Stimulated activated CD8-positive, alpha-beta memory T cell treated with anti-CD3 and anti-CD28 coated beads, Interleukin-2, amount 100 ng/mL, for 48 hours (primary cell): Measurements from ENCODE around the gene BRI3BP.
"Not testable (repeated sequence)": the region's sequence is repeated elsewhere in the genome, so short reads cannot be mapped to it uniquely, and the experiment has no call there.

Experiments used
- DNase-seq, 2 donors: peaks; one replicate each; pipeline ENCODE4 v3.0.0-alpha.2; 2020; ENCODE audit warnings: low read depth in 2 of 2

BRI3BP gene

DNA sequence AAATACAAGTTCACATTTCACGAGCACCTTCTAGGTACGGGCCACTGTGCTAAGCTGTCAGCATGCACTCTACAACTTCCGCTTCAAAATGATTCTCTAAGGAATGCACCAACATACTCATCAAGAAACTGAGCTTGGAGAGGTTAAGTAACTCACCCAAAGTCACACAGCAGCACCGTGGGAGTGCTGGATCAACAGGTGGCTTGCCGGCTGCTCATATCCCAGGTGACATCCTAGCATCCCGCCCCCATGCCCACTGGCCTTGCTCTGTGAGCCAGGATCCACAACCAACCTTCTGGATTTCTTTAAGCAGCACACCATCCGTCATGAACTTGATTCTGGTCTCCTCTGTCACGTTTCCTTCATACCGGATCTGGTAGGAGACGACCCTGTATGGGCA is 21.2 kb upstream of the BRI3BP start:
- no peak for DNase-seq

DNA sequence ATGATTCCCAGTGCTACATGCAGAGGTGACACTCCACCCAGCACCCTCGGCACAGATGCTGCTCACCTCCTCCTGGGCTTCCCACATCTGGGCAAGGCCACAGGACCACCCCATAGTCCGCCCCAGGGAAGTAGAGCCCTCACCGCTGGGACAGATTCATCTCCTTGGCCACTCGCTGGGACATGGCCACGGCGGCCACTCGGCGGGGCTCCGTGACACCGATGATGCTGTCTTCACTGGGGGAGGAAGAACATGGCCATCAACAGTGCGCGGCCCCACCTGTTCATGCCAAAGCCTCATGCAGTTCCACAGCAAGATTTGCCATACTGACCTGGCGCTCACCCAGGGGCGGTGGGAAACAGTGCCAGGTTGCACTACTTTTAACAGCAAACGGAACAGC is 18.2 kb upstream of the BRI3BP start:
- DNase-seq = no peak

DNA sequence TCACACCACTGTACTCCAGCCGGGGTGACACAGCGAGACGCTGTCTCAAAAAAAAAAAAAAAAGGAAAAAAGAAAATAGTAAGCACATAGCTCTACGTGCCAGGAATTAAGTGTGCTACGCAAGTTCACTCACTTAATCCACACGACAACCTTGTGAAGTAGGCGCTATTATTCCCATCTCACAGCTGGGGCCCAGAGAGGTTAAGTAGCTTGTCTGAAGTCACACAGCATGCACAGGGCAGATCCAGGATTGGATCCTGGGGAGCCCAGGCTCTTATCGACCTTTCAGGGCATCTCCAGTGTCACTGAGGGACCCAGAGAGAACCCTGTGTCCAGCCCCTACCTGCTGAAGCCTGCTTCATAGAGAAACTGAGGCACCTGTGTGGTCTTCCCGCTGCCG is 16.4 kb upstream of the BRI3BP start:
- no peak for DNase-seq

DNA sequence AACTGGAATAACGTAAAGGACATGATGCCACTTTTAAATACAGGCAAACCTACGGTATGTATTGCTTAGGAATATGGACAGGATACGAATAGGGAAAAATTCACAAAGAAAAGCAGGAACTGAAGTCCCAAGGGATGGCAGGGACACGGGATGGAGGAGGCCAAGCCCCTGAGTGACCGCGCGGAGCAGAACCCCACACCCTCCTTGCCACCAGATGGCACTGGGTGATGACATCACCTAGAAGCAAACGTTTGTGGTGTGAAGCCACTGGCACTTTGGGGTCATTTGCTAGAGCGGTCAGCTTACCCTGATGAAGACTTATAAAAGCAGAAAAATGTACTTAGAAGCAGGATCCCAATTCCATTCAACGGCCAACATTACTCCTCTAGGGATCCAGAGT is 13.9 kb upstream of the BRI3BP start:
- DNase-seq = no peak

DNA sequence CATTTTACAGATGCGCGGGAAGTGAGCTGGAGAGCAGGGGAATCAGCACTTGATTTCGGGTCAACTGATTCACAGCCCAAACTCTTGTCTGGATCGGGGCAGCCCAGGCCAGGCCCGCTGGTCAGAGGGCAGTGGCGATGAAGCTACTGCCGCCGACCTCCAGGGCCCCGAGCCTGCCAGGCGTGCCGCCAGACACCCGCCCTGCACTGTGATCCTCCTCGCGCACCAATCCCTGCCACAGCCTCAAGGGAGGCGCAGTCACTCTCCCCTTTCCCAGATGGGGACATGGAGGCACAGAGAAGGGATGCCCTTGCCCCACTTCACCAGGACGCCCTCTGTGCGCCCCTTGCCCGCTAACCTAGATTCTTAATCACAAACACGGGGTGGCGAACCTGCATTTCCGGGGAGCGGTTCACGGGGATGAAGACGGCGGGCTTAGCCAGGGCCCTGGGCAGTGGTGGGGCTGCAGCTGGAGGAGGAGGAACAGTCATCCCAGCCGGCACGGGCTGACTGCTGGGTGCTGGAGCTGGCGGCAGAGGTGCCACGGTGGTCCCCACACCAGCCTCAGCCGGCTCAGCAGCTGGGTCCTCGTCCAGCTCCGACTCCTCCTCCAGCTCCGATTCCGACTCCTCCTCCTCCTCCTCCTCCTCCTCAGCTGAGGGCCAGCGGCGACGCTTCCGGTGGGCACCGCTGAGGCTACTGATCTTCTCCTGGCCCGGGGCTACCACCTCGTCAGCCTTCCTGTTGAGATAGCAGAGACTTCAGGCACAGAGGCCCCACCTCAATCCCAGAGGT is 13.2 kb upstream of the BRI3BP start:
- no peak for DNase-seq

DNA sequence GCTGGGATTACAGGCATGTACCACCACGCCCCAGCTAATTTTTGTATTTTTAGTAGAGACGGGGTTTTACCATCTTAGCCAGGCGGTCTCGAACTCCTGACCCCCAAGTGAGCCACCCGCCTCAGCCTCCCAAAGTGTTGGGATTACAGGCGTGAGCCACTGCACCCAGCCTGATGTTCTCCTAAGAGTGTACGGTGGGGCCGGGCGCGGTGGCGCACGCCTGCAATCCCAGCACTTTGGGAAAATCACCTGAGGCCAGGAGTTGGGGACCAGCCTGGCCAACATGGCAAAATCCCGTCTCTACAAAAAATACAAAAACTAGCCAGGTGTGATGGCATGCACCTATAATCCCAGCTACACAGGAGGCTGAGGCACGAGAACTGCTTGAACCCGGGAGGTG is 6.6 kb upstream of the BRI3BP start:
- DNase-seq = not testable (repeated sequence)

DNA sequence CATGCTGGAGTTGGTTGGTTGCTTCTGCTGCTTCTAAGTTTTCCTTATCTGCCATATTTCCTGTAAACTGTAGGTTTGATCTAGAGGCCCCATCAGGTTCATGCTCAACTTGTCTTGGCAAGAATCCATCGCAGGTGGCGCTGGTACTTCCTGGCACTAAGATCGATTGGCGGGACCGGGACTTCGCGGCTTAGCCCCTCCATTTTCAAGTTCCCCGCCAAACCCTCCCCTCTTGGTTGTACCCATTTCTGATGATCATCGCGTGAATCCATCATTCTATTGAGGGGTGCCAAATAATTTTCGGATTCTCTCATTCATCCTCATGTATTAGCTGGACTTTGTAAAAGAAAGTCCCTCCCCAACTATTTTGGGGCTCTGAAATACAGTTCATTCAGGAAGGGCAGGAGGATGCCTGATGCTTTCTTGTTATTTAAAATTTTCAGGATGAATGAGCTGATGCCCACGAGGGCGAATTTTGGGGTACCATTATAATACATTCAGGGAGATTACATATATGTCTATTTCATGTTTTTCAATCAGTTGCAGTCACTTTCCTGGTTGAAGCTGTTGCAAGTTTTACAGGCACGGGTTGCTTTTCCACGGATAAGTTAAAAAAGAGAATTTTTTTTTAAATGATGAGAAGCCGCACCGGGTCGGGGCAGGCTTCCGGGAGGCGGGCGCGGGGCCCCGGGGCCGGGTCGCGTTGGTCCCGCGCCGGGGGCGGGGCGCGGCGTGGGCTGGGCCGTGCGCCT is 395 bp upstream of the BRI3BP start:
- DNase-seq = peak; percentile 64 to 74

DNA sequence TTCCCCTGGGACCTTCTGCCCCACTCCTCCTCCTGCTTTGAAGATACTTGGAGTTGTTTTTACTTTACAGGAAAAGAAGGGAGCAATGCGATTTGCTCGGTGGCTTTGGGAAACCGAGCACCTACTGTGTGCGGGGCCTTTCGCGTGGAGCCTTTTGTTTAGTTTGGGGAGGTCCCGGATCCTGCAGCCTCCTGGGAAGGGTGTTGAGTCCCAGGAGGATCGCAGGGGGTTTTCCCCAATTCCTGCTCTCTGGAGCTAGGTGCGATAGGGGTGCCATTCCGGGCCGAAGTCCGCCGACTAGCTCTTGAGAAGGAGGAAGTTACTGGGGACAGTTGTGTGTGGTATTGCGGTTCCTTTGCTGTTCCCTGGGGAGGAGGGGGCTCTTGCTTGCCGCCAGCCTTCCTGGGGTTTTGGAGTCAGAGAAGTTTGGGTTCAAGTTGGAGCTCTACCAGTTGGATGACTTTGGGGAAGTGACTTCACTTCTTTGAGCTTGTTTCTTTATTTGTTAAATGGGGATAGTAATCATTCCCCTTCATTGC is 1.1 kb downstream of the BRI3BP start:
- DNase-seq = no peak

DNA sequence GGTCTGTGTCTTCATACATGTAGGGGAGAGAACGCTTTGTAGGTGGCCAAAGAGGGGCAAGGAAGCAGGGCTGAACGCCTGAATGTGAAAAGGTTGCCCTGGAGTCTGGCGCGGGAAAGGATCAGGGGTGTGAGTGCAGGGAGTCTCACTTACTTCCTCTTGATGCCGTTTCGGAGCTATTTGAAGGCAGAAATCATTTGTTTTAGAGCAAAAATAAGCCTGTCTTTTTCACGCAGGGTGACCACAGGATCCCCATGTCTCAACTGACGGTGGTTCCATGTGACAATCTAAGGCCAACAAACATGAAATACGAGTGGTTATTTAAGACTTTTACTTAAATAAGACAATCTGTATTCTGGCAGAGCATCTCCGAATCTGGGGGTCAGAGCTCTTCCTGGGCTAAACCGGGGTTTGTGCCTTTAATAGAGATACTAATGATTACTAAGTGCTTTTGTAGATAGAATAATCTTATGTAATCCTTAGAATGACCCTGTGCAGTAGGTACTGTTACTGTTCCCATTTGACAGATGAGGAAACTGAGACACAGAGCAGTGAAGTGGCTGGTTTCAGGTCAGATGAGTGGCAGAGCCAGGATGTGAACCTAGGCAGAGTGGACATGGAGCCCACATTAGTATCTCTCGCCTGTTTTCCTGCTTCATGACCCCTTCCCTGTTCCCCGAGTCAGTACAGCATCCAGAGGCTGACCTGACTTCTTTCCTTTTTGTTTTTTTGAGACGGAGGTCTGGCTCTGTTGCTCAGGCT is 1.9 kb downstream of the BRI3BP start:
- no peak for DNase-seq

DNA sequence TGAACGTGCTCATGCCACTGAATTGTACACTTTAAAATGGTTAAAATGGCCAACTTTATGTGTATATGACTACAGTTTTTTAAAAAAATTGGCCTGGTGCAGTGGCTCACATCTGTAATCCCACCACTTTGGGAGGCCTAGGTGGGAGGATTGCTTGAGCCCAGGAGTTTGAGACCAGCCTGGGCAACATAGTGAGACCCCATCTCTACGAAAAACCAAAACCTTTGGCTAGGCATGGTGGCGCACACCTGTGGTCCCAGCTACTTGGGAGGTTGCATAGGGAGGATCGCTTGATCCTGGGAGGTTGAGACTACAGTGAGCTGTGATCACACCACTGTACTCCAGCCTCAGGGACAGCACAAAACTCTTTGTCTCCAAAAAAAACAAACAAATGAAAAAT is 5.3 kb downstream of the BRI3BP start:
- no peak for DNase-seq

DNA sequence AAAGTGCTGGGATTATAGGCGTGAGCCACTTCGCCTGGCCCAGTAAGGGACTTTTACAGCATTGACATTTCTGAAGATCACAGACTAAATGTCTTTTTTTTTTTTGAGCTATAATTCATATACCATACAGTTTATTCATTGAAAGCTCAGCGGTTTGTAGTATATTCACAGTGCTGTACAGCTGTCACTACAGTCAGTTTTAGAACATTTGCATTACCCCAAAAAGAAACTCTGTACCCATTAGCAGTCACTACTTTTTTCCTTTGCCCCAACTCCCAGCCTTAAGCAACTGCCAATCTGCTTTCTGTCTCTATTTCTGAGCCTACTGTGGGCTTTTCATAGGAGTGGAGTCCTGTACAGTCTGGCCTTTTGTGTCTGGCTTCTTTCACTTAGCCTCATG is 8.2 kb downstream of the BRI3BP start:
- DNase-seq = no peak

DNA sequence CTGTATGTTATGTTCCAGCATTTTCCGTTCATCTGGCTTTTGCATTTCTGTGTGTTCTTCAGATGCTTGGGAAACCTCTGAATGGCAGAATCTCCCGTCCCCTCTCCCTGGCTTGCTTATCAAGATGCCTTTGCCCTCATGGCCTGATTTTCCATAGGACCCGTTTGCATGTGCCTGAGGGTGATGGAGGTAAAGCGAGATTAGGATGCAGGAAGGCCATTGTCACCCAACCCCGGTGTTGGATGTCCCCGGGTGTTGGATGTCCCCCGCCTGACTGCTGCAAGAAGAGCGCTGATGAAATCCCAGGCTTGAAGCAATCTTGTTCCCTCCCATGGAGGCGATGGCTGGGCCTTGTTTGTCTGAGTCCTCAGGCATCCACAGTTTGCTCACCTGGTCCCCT is 9.6 kb downstream of the BRI3BP start:
- no peak for DNase-seq

DNA sequence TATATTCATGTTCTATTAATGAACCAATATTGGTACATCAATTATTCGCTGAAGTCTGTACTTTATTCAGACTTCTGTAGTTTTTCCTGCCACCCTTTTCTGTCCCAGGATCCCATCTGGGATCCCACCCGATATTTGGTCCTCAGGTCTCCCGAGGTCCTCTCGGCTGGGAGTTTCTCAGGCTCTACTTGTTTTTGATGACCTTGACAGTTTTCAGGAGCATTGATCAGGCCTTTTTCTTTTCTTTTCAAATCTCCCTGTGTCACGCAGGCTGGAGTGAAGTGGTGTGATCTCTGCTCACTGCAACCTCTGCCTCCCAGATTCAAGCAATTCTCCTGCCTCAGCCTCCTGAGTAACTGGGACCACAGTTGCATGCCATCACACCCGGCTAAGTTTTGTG is 11.2 kb downstream of the BRI3BP start:
- no peak for DNase-seq

DNA sequence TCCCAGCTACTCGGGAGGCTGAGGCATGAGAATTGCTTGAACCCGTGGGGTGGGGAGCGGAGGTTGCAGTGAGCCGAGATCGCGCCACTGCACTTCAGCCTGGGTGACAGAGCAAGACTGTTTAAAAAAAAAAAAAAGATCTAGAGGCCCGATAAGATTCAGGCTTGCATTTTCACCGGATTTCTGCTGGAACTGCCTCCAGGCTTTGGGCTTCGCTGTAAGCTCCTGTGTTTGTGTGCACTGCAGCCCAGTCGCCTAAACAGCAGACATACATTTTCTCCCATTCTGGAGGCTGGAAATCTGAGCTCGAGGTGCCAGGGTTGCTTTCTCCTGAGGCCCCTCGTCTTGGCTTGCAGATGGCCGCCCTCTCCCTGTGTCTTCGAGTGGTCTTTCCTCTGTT is 12.2 kb downstream of the BRI3BP start:
- DNase-seq = no peak

DNA sequence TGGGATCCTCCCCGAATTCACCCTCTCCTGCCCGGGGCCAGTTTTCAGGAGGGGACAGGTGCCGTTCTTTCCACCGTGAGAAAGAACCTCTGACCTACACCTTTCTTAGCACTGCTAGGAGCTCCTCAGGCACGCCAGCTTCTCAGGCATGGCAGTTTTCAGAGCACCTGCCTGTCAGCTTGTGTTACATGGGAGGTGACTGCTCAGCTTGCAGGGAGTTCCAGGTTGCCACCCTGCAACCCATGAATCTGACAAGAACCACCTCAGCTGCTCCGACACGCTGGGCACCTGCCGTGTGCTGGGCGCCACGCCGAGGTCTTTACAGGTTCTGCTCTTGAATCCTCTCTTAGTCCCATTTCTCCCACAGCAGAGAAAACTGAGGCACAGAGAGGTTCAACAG is 12.9 kb downstream of the BRI3BP start:
- DNase-seq = no peak

DNA sequence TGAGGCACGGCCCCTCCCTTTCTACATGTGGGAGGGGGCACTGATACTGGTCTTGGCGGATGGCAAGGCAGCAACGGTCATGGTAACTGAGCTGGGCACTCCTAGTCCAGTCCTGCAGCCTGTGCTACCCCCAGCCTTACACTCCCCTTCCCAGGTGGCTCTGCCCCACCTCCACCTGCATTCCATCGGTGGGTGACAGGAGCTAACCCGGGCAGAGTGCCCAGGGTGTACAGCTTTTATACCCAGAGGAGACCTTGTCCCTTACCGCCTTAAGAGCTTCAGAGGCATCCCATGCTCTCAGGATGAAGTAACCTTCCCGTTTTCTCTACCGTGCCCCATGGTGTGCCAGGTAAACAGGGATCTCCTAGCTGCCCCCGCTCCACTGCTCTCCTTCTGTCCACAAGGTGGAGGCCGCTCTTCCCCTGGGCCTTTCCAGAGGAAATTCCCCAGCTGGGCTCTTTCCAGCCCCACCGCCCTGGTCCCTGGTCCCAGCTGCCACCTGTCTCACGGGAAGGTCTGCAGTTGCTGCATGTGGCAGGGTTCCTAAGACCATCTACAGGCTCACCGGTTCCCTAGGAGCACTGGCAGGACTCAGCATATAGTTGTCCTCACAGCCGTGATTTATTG is 20.5 kb downstream of the BRI3BP start:
- no peak for DNase-seq

DNA sequence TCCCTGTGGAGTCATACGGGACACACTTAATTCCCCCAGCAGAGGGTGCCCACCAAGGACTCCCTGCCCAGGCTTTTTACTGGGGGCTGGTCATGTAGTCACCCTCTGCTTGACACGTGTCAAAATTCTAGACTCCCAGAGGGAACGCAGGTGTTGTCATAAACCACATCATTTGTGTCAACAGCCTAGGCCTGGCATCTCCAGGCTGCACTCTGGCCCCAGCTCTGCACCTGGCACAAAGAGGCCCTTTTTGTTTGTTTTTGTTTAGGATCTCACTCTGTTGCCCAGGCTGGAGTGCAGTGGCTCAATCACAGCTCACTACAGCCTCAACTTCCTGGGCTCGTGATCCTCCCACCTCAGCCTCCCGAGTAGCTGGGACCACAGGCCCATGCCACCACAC is 21.1 kb downstream of the BRI3BP start:
- no peak for DNase-seq

DNA sequence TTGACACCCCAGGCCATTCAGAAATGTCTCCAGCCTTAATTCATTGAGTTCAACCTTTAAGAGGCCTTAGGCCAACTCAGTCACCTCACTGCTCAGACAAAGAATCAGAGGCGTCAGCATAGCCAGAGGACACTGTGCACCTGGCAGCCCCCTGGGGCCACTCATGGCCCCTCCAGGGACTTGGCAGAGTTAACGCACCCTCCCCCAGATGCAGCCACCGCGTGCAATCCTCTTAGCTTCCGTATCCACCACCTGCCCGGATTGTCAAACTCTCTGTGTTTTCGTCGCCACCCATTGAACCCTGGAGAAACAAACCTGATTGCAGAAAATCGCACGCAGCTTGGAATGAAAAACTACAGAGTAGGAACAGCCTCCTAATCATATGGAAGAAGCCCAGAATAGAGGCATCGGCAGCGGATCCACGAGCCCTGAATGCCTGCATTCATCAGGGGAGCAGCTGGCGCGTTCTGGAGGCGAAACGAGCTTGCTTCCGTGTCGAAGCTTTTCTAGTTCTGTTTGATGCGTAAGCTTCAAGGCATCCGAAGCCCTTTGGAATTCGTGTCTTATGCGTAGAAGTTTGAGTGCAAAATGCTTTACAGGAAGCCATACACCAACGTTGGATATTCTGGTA is 22.4 kb downstream of the BRI3BP start:
- no peak for DNase-seq

DNA sequence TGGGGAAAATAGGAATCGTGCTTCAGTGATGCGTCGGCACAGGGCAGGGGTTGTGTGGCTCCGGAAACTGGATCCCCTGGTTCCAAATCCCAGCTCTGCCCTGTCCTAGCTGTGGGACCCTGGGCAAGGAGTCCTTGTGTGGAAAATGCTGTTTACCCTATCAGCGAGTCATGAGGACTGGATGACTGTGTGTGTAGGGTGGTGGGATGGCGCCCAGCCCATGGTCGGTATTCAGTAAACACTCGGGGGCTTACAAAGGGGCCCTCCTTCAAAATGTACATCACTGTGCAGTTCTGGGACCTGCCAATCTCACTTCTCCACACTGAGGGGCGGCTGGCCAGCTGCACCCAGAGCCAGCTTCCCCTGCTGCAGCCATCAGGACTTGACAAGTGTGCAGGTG is 24.4 kb downstream of the BRI3BP start:
- no peak for DNase-seq

DNA sequence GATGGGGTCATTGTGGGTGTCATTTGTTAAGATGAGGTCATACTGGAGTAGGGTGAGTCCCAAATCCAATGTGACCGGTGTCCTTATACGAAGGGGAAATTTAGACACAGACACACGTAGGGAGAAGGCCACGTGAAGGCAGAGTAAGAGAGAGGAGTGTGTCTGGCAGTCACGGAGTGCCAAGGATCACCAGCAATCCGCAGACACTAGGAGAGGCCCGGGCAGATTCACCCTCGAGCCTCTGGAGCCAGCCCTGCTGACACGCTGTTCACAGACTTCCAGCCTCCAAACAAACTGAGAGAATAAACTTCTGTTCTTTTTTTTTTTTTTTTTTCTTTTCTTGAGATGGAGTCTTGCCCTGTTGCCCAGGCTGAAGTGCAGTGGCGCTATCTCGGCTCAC is 24.9 kb downstream of the BRI3BP start:
- no peak for DNase-seq

DNA sequence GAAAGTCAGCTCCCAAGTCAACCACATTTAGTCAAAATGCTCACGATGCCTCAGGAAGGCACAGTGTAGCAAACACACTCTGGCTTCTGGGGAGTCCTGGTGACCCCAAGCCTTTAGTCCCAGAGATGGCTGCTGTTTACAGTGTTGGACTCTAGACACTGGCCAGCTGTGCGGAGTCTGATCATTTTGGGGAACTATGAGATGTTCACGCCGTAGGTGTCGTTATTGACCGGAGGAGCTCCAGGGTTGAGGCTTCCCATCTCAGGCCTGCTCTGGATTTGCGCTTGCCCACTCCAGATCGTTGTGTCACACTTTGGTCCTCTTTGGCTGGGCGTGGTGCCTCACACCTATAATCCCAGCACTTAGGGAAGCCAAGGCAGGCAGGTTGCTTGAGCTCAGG is 27.7 kb downstream of the BRI3BP start:
- no peak for DNase-seq

DNA sequence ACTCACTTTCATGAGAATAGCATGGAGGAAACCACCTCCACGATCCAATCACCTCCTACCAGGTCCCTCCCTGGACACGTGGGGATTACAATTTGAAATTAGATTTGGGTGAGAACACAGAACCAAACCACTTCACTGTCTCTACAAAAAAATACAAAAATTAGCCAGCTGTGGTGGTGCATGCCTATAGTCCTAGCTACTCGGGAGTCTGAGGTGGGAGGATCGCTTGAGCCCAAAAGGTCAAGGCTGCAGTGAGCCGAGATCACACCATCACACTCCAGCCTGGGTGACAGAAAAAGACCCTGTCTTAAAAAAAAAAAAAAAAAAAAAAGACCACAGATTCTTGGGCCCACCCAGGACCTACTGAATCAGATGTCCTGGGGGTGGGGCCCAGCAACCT is 28.3 kb downstream of the BRI3BP start:
- DNase-seq = no peak
